ENCODE results near the gene IL1RAPL1. TPM values are rescaled to one million over a fixed set of nuclear protein-coding genes. Genes with fewer than 3 reads are reported as not detected.

Gene IL1RAPL1
- total and polyA plus RNA-seq, 2 experiments from 2014 or later, result 0.18 to 0.49 TPM

GRCh38 chrX:29813174-29813573 is 1225.9 kb downstream of the IL1RAPL1 start:
- no peaks in the 10 kb centered on the region for H3K27me3 Mint-ChIP-seq (ENCODE audit: insufficient read depth, low read depth, poor library complexity)
- Histone ChIP-seq H4K20me1 (replicated peaks; ENCODE audit: insufficient read depth) (no peaks in the 10 kb centered on the region), H2AFZ (no peak overlapping the region), H3K9me2 (ENCODE audit: insufficient read depth) (no peaks in the 10 kb centered on the region), H3K27ac (ENCODE audit: low read depth) (no peak overlapping the region), H3K27me3 (ENCODE audit: insufficient read depth) (no peaks in the 10 kb centered on the region), H3K4me1 (ENCODE audit: insufficient read depth) (no peaks in the 10 kb centered on the region), H3K36me3 (ENCODE audit: insufficient read depth) (no peaks in the 10 kb centered on the region), H3K79me2 (replicated peaks; ENCODE audit: insufficient read depth) (no peaks in the 10 kb centered on the region), H3K4me2 (no peak overlapping the region), H3F3A (replicated peaks; ENCODE audit: low read depth) (no peaks in the 10 kb centered on the region), H3K4me3 (no peak overlapping the region)
- no peak for DNase-seq (ENCODE audit: low spot score)
- H3K4me3 Mint-ChIP-seq, result no peak overlapping the region
- H3K9me3 Mint-ChIP-seq, result no peaks in the 10 kb centered on the region
- ATAC-seq, result no peak
- TF ChIP-seq EZH2 (IDR thresholded peaks at IDR 0.05; ENCODE audit: low read depth, unreplicated experiment) (no peak), STAT1 (IDR thresholded peaks at IDR 0.05; ENCODE audit: unreplicated experiment) (no peak), JUNB (IDR thresholded peaks at IDR 0.05; ENCODE audit: unreplicated experiment) (no peak), POLR2AphosphoS5 (IDR thresholded peaks at IDR 0.05; ENCODE audit: low read depth) (no peak), REST (IDR thresholded peaks at IDR 0.05; ENCODE audit: unreplicated experiment) (no peak), ZNF462 (CRISPR knock-in tag; IDR thresholded peaks at IDR 0.05) (no peak), ZNF114 (CRISPR knock-in tag; IDR thresholded peaks at IDR 0.05) (no peak), CREB1 (CRISPR knock-in tag; IDR thresholded peaks at IDR 0.05; ENCODE audit: low read depth) (no peak), NANOG (IDR thresholded peaks at IDR 0.05; ENCODE audit: borderline replicate concordance) (no peak), ZNF331 (CRISPR knock-in tag; IDR thresholded peaks at IDR 0.05; ENCODE audit: low read depth) (no peak), EZH2phosphoT487 (IDR thresholded peaks at IDR 0.05; ENCODE audit: unreplicated experiment) (no peak)
- TF ChIP-seq, protein P1, sequence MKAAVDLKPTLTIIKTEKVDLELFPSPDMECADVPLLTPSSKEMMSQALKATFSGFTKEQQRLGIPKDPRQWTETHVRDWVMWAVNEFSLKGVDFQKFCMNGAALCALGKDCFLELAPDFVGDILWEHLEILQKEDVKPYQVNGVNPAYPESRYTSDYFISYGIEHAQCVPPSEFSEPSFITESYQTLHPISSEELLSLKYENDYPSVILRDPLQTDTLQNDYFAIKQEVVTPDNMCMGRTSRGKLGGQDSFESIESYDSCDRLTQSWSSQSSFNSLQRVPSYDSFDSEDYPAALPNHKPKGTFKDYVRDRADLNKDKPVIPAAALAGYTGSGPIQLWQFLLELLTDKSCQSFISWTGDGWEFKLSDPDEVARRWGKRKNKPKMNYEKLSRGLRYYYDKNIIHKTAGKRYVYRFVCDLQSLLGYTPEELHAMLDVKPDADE (IDR thresholded peaks at IDR 0.05), result no peak
- TF ChIP-seq, protein P2, sequence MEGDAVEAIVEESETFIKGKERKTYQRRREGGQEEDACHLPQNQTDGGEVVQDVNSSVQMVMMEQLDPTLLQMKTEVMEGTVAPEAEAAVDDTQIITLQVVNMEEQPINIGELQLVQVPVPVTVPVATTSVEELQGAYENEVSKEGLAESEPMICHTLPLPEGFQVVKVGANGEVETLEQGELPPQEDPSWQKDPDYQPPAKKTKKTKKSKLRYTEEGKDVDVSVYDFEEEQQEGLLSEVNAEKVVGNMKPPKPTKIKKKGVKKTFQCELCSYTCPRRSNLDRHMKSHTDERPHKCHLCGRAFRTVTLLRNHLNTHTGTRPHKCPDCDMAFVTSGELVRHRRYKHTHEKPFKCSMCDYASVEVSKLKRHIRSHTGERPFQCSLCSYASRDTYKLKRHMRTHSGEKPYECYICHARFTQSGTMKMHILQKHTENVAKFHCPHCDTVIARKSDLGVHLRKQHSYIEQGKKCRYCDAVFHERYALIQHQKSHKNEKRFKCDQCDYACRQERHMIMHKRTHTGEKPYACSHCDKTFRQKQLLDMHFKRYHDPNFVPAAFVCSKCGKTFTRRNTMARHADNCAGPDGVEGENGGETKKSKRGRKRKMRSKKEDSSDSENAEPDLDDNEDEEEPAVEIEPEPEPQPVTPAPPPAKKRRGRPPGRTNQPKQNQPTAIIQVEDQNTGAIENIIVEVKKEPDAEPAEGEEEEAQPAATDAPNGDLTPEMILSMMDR (conservative IDR thresholded peaks at IDR 0.05; ENCODE audit: low read depth in 2 of 2), result no peak
- H3K36me3 Mint-ChIP-seq (ENCODE audit: low read depth), result no peaks in the 10 kb centered on the region
- H3K4me1 Mint-ChIP-seq, result no peaks in the 10 kb centered on the region
- H3K27ac Mint-ChIP-seq, result no peak overlapping the region

Data from GM23338 (cell line).